ENCODE results near the gene NRDE2. TPM values are rescaled to one million over a fixed set of nuclear protein-coding genes. Genes with fewer than 3 reads are reported as not detected.

Gene NRDE2
- total RNA-seq, 1 experiment from 2014 or later, result 20.1 TPM

GRCh38 chr14:90266441-90267154 lies 65.1 kb downstream of the NRDE2 start:
- POLR2A ChIA-PET, result no interaction called here
- peaks cover 66 to 67% of the 10 kb centered on the region in 2 experiments for H3K36me3 ChIP-seq (ENCODE audit: control insufficient read depth in 1 of 2, insufficient read depth in 2 of 2, low read length in 2 of 2)
- ATAC-seq, result no peak

More at GRCh38 chr14:90266441-90267154, 65.1 kb downstream of the NRDE2 start:
- Histone ChIP-seq H3K4me3 (replicated peaks in 1 of 2; ENCODE audit: low read depth in 1 of 2, low read length in 2 of 2) (no peak overlapping the region), H3K27ac (ENCODE audit: low read depth, low read length) (no peak overlapping the region), H3K9ac (ENCODE audit: low read length) (no peak overlapping the region), H3K79me2 (ENCODE audit: insufficient read depth, low read length) (no peaks in the 10 kb centered on the region; the same call in 1 of the 2 replicates), H2AFZ (ENCODE audit: low read depth, low read length, poor library complexity, severe bottlenecking) (no peak overlapping the region), H3K4me2 (ENCODE audit: low read length) (no peak overlapping the region), H3K9me2 (ENCODE audit: insufficient read depth) (no peaks in the 10 kb centered on the region), H3K4me1 (ENCODE audit: control insufficient read depth in 1 of 2, insufficient read depth in 2 of 2, low read length in 2 of 2) (no peaks in the 10 kb centered on the region), H3K9me3 (ENCODE audit: control insufficient read depth in 1 of 2, insufficient read depth in 1 of 2, low read depth in 1 of 2, low read length in 2 of 2) (no peaks in the 10 kb centered on the region), H4K20me1 (ENCODE audit: insufficient read depth) (no peaks in the 10 kb centered on the region), H3K27me3 (ENCODE audit: insufficient read depth, low read length) (no peaks in the 10 kb centered on the region)
- no peak for DNase-seq (ENCODE audit: low read depth, low spot score)
- ChIA-PET RAD21 (ENCODE audit: low non-redundant PET in 1 of 2, low total read pairs in 2 of 2, uncharacterized antibody in 2 of 2, unreplicated experiment in 2 of 2) (no interaction called here), CTCF (interaction anchor here (1.1 kb wide), 1 partner anchor 10 kb away, joined by 4 read pairs; the partner anchor contains the start of gene PSMC1)
- no peak for TF ChIP-seq SRF (IDR thresholded peaks at IDR 0.05; ENCODE audit: low read depth)
- no peak for TF ChIP-seq ELF1 (IDR thresholded peaks at IDR 0.05; ENCODE audit: borderline replicate concordance, low read depth)
- no peak for TF ChIP-seq TCF7L2 (IDR thresholded peaks at IDR 0.05; ENCODE audit: borderline replicate concordance, extremely low read depth, insufficient read depth, insufficient read length)
- TF ChIP-seq YY1 (IDR thresholded peaks at IDR 0.05; ENCODE audit: extremely low read depth, insufficient replicate concordance, low read depth, low read length), result no peak
- TF ChIP-seq EGR1 (IDR thresholded peaks at IDR 0.05; ENCODE audit: low read depth), result no peak
- TF ChIP-seq EZH2 (IDR thresholded peaks at IDR 0.05), result no peak
- TF ChIP-seq, protein P1, sequence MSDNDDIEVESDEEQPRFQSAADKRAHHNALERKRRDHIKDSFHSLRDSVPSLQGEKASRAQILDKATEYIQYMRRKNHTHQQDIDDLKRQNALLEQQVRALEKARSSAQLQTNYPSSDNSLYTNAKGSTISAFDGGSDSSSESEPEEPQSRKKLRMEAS (IDR thresholded peaks at IDR 0.05), result no peak
- no peak for TF ChIP-seq FOSL1 (IDR thresholded peaks at IDR 0.05; ENCODE audit: low read depth)
- TF ChIP-seq ATF3 (IDR thresholded peaks at IDR 0.05), result no peak
- TF ChIP-seq RAD21 (IDR thresholded peaks at IDR 0.05; ENCODE audit: low read depth), result no peak
- TF ChIP-seq JUND (IDR thresholded peaks at IDR 0.05), result no peak
- TF ChIP-seq POLR2AphosphoS5 (IDR thresholded peaks at IDR 0.05; ENCODE audit: low read depth, low read length), result no peak
- no peak for TF ChIP-seq CTCF (IDR thresholded peaks at IDR 0.05 in 2 of 3, conservative IDR thresholded peaks at IDR 0.05 in 1 of 3; ENCODE audit: borderline replicate concordance in 1 of 3, insufficient read depth in 1 of 3, low read depth in 2 of 3, low read length in 2 of 3)
- no peak for TF ChIP-seq CBX3 (IDR thresholded peaks at IDR 0.05; ENCODE audit: low read depth)
- no TSS peak for BruUV-seq (replicated peaks)
- intact Hi-C loops (cut with micrococcal nuclease), result no loop called here
